CD4-positive, alpha-beta T cell (primary cell): ENCODE data around the gene CMIP. TPM values are rescaled to one million over a fixed set of nuclear protein-coding genes. Genes with fewer than 3 reads are reported as not detected.

Experiments used
- ATAC-seq: fragments of 200-7000 bp; cut with Tn5 transposase; one replicate; pipeline ENCODE4 v1.10.0; 2022; ENCODE audit warnings: mild to moderate bottlenecking; ENCODE audit not compliant: poor library complexity
- CTCF ChIA-PET: fragments of 350-600 bp; sonication (Branson Sonifier 250); formaldehyde crosslinking; loops from one replicate; lab custom pipeline; 2021; ENCODE audit warnings: antibody characterized with exemption, inconsistent platforms; lab: Charles Lee
- POLR2A ChIA-PET: fragments of 350-600 bp; sonication (Branson Sonifier 250); formaldehyde crosslinking; loops from one replicate; lab custom pipeline; 2021; ENCODE audit warnings: antibody characterized with exemption, inconsistent platforms; lab: Charles Lee
- DNase-seq, 14 experiments: peaks; one replicate each; pipeline ENCODE4 v3.0.0-alpha.2; 2013 to 2020; ENCODE audit warnings: mixed read lengths in 2 of 14
- H3K27ac ChIP-seq, 2 donors: one replicate each; pipeline versions ENCODE4 v1.5.1 to v1.7.0; 2013; ENCODE audit warnings: low read length in 2 of 2, low read depth in 1 of 2, mild to moderate bottlenecking in 1 of 2
- H3K27me3 ChIP-seq, 2 experiments: 1 replicate in 1 of 2; 2 replicates in 1 of 2; pipeline versions ENCODE4 v1.6.1 to v1.7.0; 2013; ENCODE audit warnings: low read length in 2 of 2, control low read depth in 1 of 2, mild to moderate bottlenecking in 1 of 2, moderate library complexity in 1 of 2; ENCODE audit not compliant: insufficient read depth in 2 of 2, control insufficient read depth in 1 of 2
- H3K36me3 ChIP-seq: one replicate; pipeline ENCODE4 v1.6.1; 2013; ENCODE audit warnings: low read length, control low read depth; ENCODE audit not compliant: insufficient read depth
- H3K4me1 ChIP-seq: one replicate; pipeline ENCODE4 v1.6.1; 2013; ENCODE audit warnings: low read length, control low read depth; ENCODE audit not compliant: insufficient read depth
- H3K4me3 ChIP-seq: one replicate; pipeline ENCODE4 v1.5.1; 2013; ENCODE audit warnings: mild to moderate bottlenecking, low read length, moderate library complexity
- H3K9me3 ChIP-seq, 2 experiments: 1 replicate in 1 of 2; 2 replicates in 1 of 2; pipeline versions ENCODE4 v1.6.1 to v1.7.0; 2013; ENCODE audit warnings: low read length in 2 of 2, mild to moderate bottlenecking in 2 of 2, control low read depth in 1 of 2, moderate library complexity in 1 of 2; ENCODE audit not compliant: control insufficient read depth in 1 of 2, insufficient read depth in 1 of 2
- H3K27ac Mint-ChIP-seq: one replicate; pipeline ENCODE4 v1.8.0; 2020; ENCODE audit warnings: mixed read lengths
- H3K27me3 Mint-ChIP-seq: one replicate; pipeline ENCODE4 v1.8.0; 2021; ENCODE audit warnings: mixed read lengths
- H3K36me3 Mint-ChIP-seq: one replicate; pipeline ENCODE4 v1.8.0; 2021; ENCODE audit warnings: low read depth, mixed read lengths
- H3K4me1 Mint-ChIP-seq: one replicate; pipeline ENCODE4 v1.8.0; 2021; ENCODE audit warnings: low read depth, mixed read lengths
- H3K4me3 Mint-ChIP-seq: one replicate; pipeline ENCODE4 v1.8.0; 2020; ENCODE audit warnings: mild to moderate bottlenecking, mixed read lengths
- H3K9me3 Mint-ChIP-seq: one replicate; pipeline ENCODE4 v1.8.0; 2020; ENCODE audit warnings: mixed read lengths
- CTCF ChIP-seq: fragments of 200-600 bp; IDR thresholded peaks from one replicate; pipeline ENCODE4 v1.8.0; 2022; ENCODE audit warnings: antibody characterized with exemption, mild to moderate bottlenecking
- intact Hi-C, 2 experiments: fragments of 100-400 bp; cut with DNase I in 1 of 2; cut with micrococcal nuclease in 1 of 2; formaldehyde crosslinking; loops; one replicate each; pipeline versions ENCODE4 v1.15.1 to v1.9.0; 2023 to 2025; cut with DNase I, micrococcal nuclease
- total RNA-seq, 174 experiments: library from RNA in 2 of 174; stranded (reverse) in 2 of 174; gene quantifications; one replicate each; pipeline ENCODE4 v1.2.3 and lab custom pipeline; 2021 to 2026

CMIP gene
- total RNA-seq, 2 experiments from 2014 or later = 33.5 to 35.3 TPM

GRCh38 chr16:81702506-81702905 is 257.9 kb downstream of the CMIP start:
- no peaks in the 10 kb centered on the region for H3K4me1 Mint-ChIP-seq
- ATAC-seq = no peak
- intact Hi-C loops = no loop called here
- H3K27ac ChIP-seq = no peak overlapping the region
- no peaks in the 10 kb centered on the region for H3K27me3 Mint-ChIP-seq
- no peak overlapping the region for H3K27ac Mint-ChIP-seq
- no peak overlapping the region for H3K4me3 ChIP-seq
- H3K36me3 Mint-ChIP-seq = peaks cover 66% of the 10 kb centered on the region
- H3K4me3 Mint-ChIP-seq = no peak overlapping the region
- peaks cover 5% of the 10 kb centered on the region for H3K4me1 ChIP-seq
- CTCF ChIA-PET = no interaction called here
- POLR2A ChIA-PET = no interaction called here
- TF ChIP-seq CTCF = no peak
- H3K9me3 Mint-ChIP-seq = no peaks in the 10 kb centered on the region
- no peaks in the 10 kb centered on the region for H3K27me3 ChIP-seq
- peaks cover 0 to 4% of the 10 kb centered on the region in 2 experiments for H3K9me3 ChIP-seq
- peaks cover 68% of the 10 kb centered on the region for H3K36me3 ChIP-seq
- DNase-seq = no peak

GRCh38 chr16:81703177-81704155 is 258.9 kb downstream of the CMIP start:
- no peak for TF ChIP-seq CTCF
- intact Hi-C loops = no loop called here
- no peak overlapping the region for H3K4me3 Mint-ChIP-seq
- no peaks in the 10 kb centered on the region for H3K27me3 Mint-ChIP-seq
- DNase-seq (no peak), ATAC-seq (no peak)
- peaks cover 72% of the 10 kb centered on the region for H3K36me3 ChIP-seq
- peaks cover 0 to 4% of the 10 kb centered on the region in 2 experiments for H3K9me3 ChIP-seq
- CTCF ChIA-PET = no interaction called here
- no peaks in the 10 kb centered on the region for H3K4me1 Mint-ChIP-seq
- no peaks in the 10 kb centered on the region for H3K9me3 Mint-ChIP-seq
- POLR2A ChIA-PET = no interaction called here
- H3K4me3 ChIP-seq = no peak overlapping the region
- no peak overlapping the region for H3K27ac ChIP-seq
- no peak overlapping the region for H3K27ac Mint-ChIP-seq
- peaks cover 5% of the 10 kb centered on the region for H3K4me1 ChIP-seq
- peaks cover 74% of the 10 kb centered on the region for H3K36me3 Mint-ChIP-seq
- no peaks in the 10 kb centered on the region for H3K27me3 ChIP-seq

- Mint-ChIP-seq H3K27ac (no peak overlapping the region), H3K4me1 (no peaks in the 10 kb centered on the region), H3K27me3 (no peaks in the 10 kb centered on the region), H3K9me3 (no peaks in the 10 kb centered on the region), H3K4me3 (no peak overlapping the region), H3K36me3 (peaks cover 68% of the 10 kb centered on the region)
- no peak overlapping the region for H3K27ac ChIP-seq
- TF ChIP-seq CTCF = no peak
- H3K9me3 ChIP-seq = peaks cover 0 to 4% of the 10 kb centered on the region in 2 experiments
- no peaks in the 10 kb centered on the region for H3K27me3 ChIP-seq
- POLR2A ChIA-PET = no interaction called here
- peaks cover 66% of the 10 kb centered on the region for H3K36me3 ChIP-seq
- intact Hi-C loops = no loop called here
- H3K4me1 ChIP-seq = peaks cover 5% of the 10 kb centered on the region
- no peak overlapping the region for H3K4me3 ChIP-seq
- CTCF ChIA-PET = no interaction called here
- ATAC-seq (no peak), DNase-seq (no peak)
These were observed 260.7 kb downstream of the CMIP start for GRCh38 chr16:81705261-81705660.
